OCI-LY3 (cell line): ENCODE measurements around the gene TMEM108.

Experiments used
- CTCF ChIP-seq: fragments of 200-600, 300-600 bp; sonication (generic); IDR thresholded peaks from 2 replicates; pipeline ENCODE4 v1.5.1; 2014; ENCODE audit warnings: antibody characterized with exemption, low read length, low read depth
- EZH2phosphoT487 ChIP-seq: fragments of 200-600 bp; shearing (Covaris generic); IDR thresholded peaks from 2 replicates; pipeline ENCODE4 v1.6.1; 2018; ENCODE audit warnings: antibody characterized with exemption, mixed run types, low read depth

- TF ChIP-seq CTCF: no peak
- TF ChIP-seq EZH2phosphoT487: no peak
These were observed 387.0 kb downstream of the TMEM108 start for GRCh38 chr3:133424937-133425869.
